HG03060 (cell line): ENCODE measurements around the gene FBN2.
"Not testable (repeated sequence)": the region's sequence is repeated elsewhere in the genome, so short reads cannot be mapped to it uniquely, and the experiment has no call there.

Experiments used
- ATAC-seq: cut with Tn5 transposase; IDR thresholded peaks from one replicate; pipeline ENCODE4 v1.9.1; 2021; ENCODE audit warnings: low read depth, moderate number of reproducible peaks; ENCODE audit not compliant: unreplicated experiment

Gene FBN2

DNA sequence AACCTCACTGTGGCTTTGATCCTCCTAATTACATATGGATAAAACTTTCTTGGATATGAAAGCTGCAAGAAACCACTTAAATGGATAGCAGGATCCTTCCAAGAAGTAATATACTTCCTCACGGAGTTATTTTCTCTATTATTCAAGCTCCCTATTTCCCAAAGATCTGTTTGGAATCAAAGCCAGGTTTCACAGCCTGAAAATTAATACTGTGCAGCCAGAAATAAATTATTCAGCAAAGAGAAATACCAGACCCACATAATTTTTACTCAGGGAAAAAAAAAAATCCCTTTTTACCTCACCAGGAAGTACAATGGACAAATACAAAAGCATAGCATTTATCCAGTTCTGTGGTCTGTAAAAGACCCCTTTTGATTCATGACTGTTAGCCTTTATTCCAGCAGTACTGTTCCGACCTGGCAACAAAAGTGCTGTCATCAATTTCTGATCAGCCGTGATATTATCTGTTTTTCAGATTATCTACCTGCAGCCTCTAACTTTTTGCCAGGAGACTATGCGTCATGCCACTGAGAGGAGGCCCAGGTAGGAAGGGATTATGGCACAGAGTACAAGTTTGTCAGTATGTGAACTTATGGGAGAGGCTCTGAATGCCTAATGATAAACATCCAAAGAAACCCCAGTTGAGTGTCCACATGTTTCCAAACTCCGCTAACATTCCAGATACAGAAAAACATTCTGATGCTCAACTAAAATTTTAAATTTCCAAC is 57.0 kb downstream of the FBN2 start:
- no peak for ATAC-seq

DNA sequence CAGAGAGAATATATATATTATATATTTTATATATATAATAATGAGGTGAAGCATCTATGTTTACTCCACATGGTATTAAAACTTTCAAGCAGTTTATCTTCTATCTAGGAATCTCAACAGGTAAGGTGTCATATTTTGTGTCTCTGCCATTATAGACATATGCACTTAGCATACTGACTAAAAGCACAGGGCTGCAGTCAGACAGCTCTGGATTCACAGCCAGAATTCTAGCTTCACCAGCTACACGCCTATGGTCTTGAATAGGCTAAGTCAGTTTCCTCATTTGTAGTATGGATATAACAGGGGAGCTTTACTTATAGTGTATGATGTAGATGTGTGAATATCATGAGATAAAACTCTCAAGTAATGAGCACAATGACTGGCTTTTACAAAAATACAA is 57.9 kb downstream of the FBN2 start:
- ATAC-seq: no peak

GRCh38 chr5:128478386-128479368 is 59.4 kb downstream of the FBN2 start:
- no peak for ATAC-seq

GRCh38 chr5:128477944-128478343 is 60.1 kb downstream of the FBN2 start:
- ATAC-seq: no peak

DNA sequence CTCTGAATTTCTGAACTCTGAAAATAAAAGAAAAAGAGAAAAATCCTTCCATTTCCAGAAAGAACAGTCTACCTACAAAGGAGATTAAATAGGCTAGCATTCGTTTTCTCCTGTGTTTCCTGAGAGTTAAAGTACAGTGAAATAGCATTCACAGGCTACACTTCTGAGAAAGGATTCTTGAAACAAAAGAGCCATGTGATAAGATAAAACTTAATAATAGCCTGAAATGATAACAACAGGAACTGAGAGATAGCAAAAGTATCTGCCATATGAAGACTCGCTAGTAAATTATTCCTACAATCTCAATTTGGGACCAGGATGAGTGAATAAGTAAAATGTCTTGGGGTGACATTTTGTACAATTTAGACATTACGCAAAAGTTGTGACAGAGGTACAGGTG is 62.4 kb downstream of the FBN2 start:
- ATAC-seq: no peak

GRCh38 chr5:128472919-128473318 is 65.1 kb downstream of the FBN2 start:
- ATAC-seq: no peak

DNA sequence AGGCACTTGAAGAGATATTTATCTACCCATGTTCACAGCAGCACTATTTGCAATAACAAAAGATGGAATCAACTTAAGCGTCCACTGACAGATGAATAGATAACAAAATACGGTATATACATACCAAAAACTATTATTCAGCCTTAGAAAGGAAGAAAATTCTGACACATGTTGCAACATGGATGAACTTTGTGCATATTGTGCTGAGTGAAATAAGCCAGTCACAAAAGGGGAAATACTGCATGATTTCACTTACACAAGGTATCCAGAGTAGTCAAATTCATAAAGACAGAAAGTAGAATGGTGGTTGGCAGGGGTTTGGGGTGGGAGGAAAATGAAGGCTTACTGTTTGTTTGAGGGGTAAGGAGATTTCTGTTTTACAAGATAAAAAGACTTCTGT is 66.0 kb downstream of the FBN2 start:
- no peak for ATAC-seq

DNA sequence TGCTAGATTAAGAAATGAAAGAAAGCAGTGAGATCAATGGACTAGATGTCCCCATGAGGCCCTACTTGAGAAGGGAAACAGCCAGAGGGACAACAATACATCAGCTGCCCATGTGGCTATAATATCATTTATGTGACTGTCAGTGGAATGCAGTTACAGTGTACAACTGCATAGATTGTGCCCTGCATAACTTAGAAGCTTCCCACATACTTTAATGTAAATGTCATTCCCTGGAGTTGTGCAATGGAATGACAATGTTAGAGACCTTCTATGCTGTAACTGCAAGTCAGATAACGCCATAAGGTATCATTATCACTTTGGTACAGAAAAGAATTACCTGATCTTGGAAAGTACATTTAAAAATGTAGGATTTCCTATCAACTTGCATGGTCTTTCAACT is 67.4 kb downstream of the FBN2 start:
- ATAC-seq: no peak

DNA sequence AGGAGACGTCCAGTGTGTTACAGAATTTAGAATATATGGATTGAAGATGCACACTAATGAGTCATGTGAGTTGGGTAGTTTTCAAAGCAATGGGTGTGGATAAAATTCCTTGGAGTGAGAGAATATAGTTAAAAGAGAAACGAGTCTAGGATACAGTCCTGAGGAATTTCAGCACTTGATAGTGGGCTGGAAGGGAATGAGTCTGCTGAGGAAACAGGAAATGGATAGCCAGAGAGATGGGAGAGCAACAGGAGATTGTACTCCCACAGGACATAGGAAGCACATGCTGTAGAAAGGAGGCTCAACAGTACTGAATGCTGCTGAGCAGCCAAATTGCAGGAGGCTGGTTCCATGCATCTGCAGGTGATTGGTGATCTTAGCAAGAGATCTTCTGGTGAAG is 68.1 kb downstream of the FBN2 start:
- ATAC-seq: no peak

DNA sequence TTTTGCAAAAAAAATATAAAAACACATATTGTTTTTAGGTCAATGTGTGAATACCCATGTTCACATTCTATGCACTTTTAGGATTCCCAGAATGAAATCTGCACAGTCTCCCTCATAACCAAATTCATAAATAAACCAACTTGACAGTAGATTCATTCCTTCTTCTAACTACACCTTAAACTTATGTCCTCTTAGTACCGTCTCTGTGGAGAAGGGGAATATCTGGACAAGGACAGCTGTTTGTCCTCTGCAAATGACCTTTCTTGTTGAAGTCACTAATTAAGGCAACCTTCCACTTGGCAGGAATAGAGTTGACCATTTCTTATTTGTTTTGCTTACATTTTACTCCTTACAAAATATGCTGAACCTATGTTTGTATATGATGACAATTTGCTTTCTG is 71.1 kb downstream of the FBN2 start:
- no peak for ATAC-seq

GRCh38 chr5:128466554-128466953 is 71.5 kb downstream of the FBN2 start:
- no peak for ATAC-seq

- ATAC-seq: no peak
Measured at GRCh38 chr5:128464596-128464995, 73.4 kb downstream of the FBN2 start.

DNA sequence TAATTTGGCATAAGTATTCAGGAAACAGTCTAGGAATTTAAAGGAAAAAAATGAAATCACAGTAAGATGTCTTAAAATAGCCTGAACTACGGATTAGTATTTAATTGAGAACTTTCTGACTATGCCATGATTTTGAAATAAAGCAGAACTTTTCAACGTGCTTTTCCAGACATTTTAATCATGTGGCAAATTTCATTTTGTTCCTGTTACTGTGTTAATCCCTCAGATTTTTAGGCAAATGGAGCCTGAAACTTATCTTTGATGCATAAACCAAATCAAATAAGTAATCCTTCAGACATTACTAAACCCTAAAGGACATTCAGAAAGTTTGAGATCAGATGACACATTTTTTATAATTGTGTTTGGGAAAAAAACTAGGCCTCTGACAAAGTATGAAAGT is 75.7 kb downstream of the FBN2 start:
- ATAC-seq: no peak

GRCh38 chr5:128457147-128457915 is 80.7 kb downstream of the FBN2 start:
- not testable (repeated sequence) for ATAC-seq

DNA sequence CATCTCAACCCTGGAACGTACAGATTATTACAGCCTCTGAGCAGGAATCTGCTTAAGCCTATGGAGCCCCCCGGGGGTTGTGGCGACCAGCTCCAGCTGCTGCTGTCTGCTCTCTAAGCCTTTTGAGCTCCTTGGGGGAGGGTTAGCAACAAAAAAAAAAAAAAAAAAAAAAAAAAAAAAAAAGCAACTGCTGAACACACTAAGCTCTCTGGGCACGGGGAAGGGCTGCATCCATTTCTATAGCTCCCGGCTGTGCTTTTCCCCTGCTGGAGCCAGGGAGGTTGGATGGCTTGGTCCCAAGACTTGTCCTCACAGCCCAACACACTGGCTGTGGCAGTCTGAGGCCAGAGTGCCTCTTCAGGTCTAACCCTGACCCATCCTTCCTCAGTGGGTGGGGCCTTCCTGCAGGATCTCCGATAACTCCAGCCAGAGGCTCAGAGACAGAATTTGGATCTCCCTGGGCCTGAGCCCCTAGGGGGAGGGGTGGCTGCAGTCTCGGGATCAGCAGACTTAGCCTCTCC is 82.1 kb downstream of the FBN2 start:
- ATAC-seq: no peak

GRCh38 chr5:128453121-128453520 is 84.9 kb downstream of the FBN2 start:
- ATAC-seq: no peak

DNA sequence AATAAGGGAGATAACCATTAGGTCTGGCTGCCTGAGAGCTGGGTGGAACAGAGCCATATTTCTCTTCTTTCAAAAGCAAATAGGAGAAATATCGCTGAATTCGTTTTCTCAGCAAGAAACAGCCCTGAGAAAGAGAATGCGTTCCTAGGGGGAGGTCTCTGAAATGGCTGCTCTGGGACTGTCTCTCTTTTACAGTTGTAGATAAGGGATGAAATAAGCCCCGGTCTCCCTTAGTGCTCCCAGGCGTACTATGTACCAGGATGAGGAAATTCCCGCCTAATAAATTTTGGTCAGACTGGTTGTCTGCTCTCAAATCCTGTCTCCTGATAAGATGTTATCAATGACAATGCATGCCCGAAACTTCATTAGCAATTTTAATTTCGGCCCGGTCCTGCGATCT is 90.8 kb downstream of the FBN2 start:
- ATAC-seq: not testable (repeated sequence)

- no peak for ATAC-seq
Measured at GRCh38 chr5:128441941-128442350, 96.1 kb downstream of the FBN2 start.

DNA sequence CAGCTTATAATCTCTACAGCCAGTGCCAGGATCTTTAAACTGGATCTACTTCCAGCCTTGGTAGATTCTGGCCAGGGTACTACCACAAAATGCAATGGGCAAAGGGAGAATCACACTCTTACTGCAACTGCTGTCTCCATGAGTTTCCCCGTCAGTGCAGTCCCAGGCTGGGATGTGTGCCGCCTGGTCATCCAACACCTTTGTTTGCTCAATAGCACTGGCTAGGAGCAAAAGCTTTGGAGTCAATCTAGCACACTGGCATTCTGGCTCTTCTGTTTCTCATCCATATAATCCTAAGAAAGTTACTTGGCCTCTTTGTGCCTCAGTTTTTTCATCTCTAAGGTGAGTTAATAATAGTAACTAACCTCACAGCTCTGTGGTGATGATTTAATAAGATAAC is 96.9 kb downstream of the FBN2 start:
- no peak for ATAC-seq

DNA sequence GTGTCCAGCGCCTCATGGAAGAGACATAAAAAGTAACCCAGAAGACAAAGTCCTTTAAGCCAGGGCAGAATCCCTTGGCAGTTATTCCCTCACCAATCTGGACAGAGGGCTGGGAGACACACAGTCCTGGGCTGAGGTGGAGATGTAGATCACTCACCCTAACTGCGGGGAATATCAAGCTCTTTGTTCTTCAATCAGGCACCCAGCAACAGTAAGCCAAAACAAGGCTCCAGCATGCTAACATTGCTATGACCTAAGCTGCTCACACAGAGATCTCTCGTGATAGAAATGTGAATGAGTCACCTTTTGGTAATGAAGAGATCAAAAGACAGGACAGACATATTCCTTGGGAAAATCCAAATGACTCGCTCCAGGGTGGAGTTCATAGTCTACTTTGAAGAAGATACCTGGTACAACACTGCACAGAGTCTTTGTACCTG is 101.3 kb downstream of the FBN2 start:
- no peak for ATAC-seq

GRCh38 chr5:128435861-128436260 is 102.2 kb downstream of the FBN2 start:
- no peak for ATAC-seq
